AG04450 (cell line): ENCODE results near the gene TXN. TPM values are rescaled to one million over a fixed set of nuclear protein-coding genes. Genes with fewer than 3 reads are reported as not detected.
A peak's percentile ranks its signal among the peaks of the same experiment; 100 is the strongest.

Experiments
- CTCF ChIA-PET: fragments of 300-600, 350-600 bp; formaldehyde crosslinking; extraction: SDS; loops from one replicate; lab custom pipeline; 2022; ENCODE audit warnings: antibody characterized with exemption, inconsistent platforms; lab: Charles Lee
- POLR2A ChIA-PET: fragments of 350-600 bp; formaldehyde crosslinking; extraction: SDS; loops from one replicate; lab custom pipeline; 2021; ENCODE audit warnings: antibody characterized with exemption, inconsistent platforms; lab: Yijun Ruan, JAX
- DNase-seq: peaks from one replicate; pipeline ENCODE4 v3.0.0-alpha.2; 2011; ENCODE audit warnings: low read depth, low spot score
- H3K27ac ChIP-seq: one replicate; pipeline ENCODE4 v1.5.1; 2012; ENCODE audit warnings: low read depth, low read length, control low read depth
- H3K27me3 ChIP-seq: one replicate; pipeline ENCODE4 v1.6.0; 2012; ENCODE audit warnings: low read length; ENCODE audit not compliant: control insufficient read depth, insufficient read depth
- H3K4me3 ChIP-seq: 2 replicates; pipeline ENCODE4 v1.5.1; 2011; ENCODE audit warnings: mild to moderate bottlenecking, low read depth, low read length, control low read depth
- H3K9me3 ChIP-seq: 2 replicates; pipeline ENCODE4 v1.5.1; 2012; ENCODE audit warnings: low read length; ENCODE audit not compliant: control insufficient read depth, insufficient read depth
- CTCF ChIP-seq: IDR thresholded peaks from 2 replicates; pipeline ENCODE4 v1.5.1; 2011; ENCODE audit warnings: low read depth, low read length, control low read depth, inconsistent platforms
- polyA plus RNA-seq: library from polyadenylated mRNA; depleted of rRNA; stranded (reverse); fragments of >200 nt; gene quantifications from 2 replicates; pipeline ENCODE4 v1.2.3, GENCODE V29; 2011

The TXN gene
- polyA plus RNA-seq, 1 experiment = 630 TPM

- no peak for TF ChIP-seq CTCF
- H3K27me3 ChIP-seq = no peaks in the 10 kb centered on the region
- ChIA-PET POLR2A (no interaction called here), CTCF (no interaction called here)
- no peak overlapping the region for H3K27ac ChIP-seq
- no peaks in the 10 kb centered on the region; the same call in 1 of the 2 replicates for H3K9me3 ChIP-seq
- no peak overlapping the region for H3K4me3 ChIP-seq
- DNase-seq = no peak
Observed at GRCh38 chr9:110258690-110259091, 2.4 kb upstream of the TXN start.

- Histone ChIP-seq H3K9me3 (no peaks in the 10 kb centered on the region; the same call in 1 of the 2 replicates), H3K27me3 (no peaks in the 10 kb centered on the region), H3K27ac (peak overlapping the region; percentile 97), H3K4me3 (peak overlapping the region; percentile 94)
- no peak for TF ChIP-seq CTCF
- CTCF ChIA-PET = no interaction called here
- DNase-seq = no peak
- POLR2A ChIA-PET = interaction anchor here (0.6 to 2.1 kb wide), 3 partner anchors 93 to 183 kb away, joined by 3 to 35 read pairs (median 9); no protein-coding TSS in a partner anchor
Observed at GRCh38 chr9:110257956-110258355, 1.6 kb upstream of the TXN start.

- POLR2A ChIA-PET = interaction anchor here (0.7 to 2.1 kb wide), 19 partner anchors 10 to 544 kb away, joined by 3 to 35 read pairs (median 4); partner anchors contain the start of gene SVEP1
- H3K27me3 ChIP-seq = no peaks in the 10 kb centered on the region
- peak overlapping the region; percentile 97 for H3K27ac ChIP-seq
- no peak for TF ChIP-seq CTCF
- H3K4me3 ChIP-seq = peak overlapping the region; percentile 94
- H3K9me3 ChIP-seq = no peaks in the 10 kb centered on the region; the same call in 1 of the 2 replicates
- CTCF ChIA-PET = interaction anchor here (0.6 to 1.2 kb wide), 2 partner anchors 83 to 367 kb away, joined by 5 to 11 read pairs; no protein-coding TSS in a partner anchor
- DNase-seq = no peak
Observed at GRCh38 chr9:110257097-110257841, 962 bp upstream of the TXN start.

- ChIA-PET POLR2A (interaction anchor here (0.6 to 1.9 kb wide), 27 partner anchors 14 to 705 kb away, joined by 3 to 35 read pairs (median 4); partner anchors contain the start of gene SVEP1), CTCF (interaction anchor here (0.6 to 1.0 kb wide), 2 partner anchors 72 to 206 kb away, joined by 3 to 6 read pairs; no protein-coding TSS in a partner anchor)
- Histone ChIP-seq H3K27ac (peak overlapping the region; percentile 77), H3K27me3 (no peaks in the 10 kb centered on the region), H3K9me3 (no peaks in the 10 kb centered on the region; the same call in 1 of the 2 replicates), H3K4me3 (peak overlapping the region; percentile 94)
- DNase-seq = no peak
- TF ChIP-seq CTCF = no peak
Observed at GRCh38 chr9:110255463-110256379, 586 bp downstream of the TXN start.
